Measurements from ENCODE around the gene HNRNPA3.

DNA sequence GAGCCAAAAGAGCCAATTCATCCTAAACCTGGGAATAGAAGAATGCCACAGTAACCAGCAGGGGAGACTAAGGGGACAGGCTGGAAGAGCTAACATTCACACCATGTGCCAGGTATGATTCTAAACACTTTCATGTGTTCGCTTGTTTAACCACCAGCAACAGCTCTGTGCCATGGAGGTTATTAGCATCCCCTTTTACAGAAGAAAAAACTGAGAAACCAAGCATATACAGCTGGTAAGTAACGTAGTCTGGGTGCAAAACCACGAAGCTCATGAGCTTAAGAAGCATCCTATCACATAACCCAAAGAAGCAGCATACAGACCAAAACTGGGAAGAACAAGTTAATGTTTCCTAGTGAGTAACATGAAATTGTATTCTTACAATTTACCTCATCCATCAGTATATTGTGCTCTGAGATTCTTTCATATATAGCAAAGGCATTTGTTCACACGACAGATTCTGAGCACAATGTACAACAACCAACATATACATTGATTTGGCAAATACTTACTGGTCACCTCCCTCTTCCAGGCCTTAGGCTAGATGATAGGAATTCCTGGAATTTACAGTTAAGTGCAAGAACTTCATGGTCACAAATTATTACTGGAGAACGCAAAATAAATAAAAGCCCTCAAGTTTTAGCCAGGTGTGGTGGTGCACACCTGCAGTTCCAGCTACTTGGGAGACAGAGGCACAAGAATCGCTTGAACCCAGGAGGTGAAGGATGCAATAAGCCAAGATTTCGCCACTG is 36.5 kb upstream of the HNRNPA3 start:
- TF ChIP-seq ZNF133 (tag by site-specific recombination; IDR thresholded peaks at IDR 0.05) (no peak), YY1 (tag by site-specific recombination; IDR thresholded peaks at IDR 0.05) (no peak)
